Activated T-helper 2 cell treated with anti-CD3 and anti-CD28 coated beads, Interferon-gamma antibody, Interleukin-2, Interleukin-4, amounts not matched to agents 10 μg/mL and 5 μg/mL and 100 μg/mL, durations not matched to agents 14 hours and 24 hours and 36 hours (primary cell): ENCODE results near the gene PUS10. TPM values are rescaled to one million over a fixed set of nuclear protein-coding genes. Genes with fewer than 3 reads are reported as not detected.

ENCODE experiments used
- DNase-seq: peaks from one replicate; pipeline ENCODE4 v3.0.0; 2021; ENCODE audit warnings: low spot score
- H3K27ac Mint-ChIP-seq: one replicate; pipeline ENCODE4 v1.8.0; 2021; ENCODE audit warnings: mixed read lengths
- H3K27me3 Mint-ChIP-seq: one replicate; pipeline ENCODE4 v1.8.0; 2021; ENCODE audit warnings: low read depth, mixed read lengths
- H3K36me3 Mint-ChIP-seq: one replicate; pipeline ENCODE4 v1.8.0; 2021; ENCODE audit warnings: low read depth, mixed read lengths
- H3K4me1 Mint-ChIP-seq: one replicate; pipeline ENCODE4 v1.8.0; 2021; ENCODE audit warnings: low read depth, mixed read lengths
- H3K4me3 Mint-ChIP-seq: one replicate; pipeline ENCODE4 v1.8.0; 2021; ENCODE audit warnings: low read depth, mild to moderate bottlenecking, moderate library complexity, mixed read lengths
- H3K9me3 Mint-ChIP-seq: one replicate; pipeline ENCODE4 v1.8.0; 2021; ENCODE audit warnings: mixed read lengths
- intact Hi-C: fragments of 100-400 bp; cut with micrococcal nuclease; formaldehyde crosslinking; loops from one replicate; pipeline ENCODE4 v1.15.1; 2023
- total RNA-seq: library from RNA; stranded (reverse); gene quantifications from 2 replicates; pipeline ENCODE4 v1.2.3, GENCODE V29; 2022

Gene PUS10
- total RNA-seq, 1 donor from 2014 or later = 7.4 TPM

DNA sequence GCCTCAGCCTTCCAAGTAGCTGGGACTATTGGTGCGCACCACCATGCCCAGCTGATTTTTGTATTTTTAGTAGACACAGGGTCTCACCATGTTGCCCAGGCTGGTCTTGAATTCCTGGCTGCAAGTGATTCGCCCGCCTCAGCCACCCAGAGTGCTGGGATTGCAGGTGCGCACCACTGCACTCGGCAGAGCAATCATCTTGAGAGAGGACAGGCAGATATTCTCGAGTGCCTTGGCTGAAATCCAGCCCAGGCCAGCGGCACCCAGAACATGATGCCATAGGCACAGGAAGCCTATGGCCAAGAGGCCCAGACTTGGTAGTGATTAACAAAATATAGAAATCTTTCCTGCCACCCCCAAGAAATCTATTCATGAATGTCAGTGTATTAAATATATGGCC is 58.6 kb downstream of the PUS10 start:
- Mint-ChIP-seq H3K9me3 (peaks cover 1% of the 10 kb centered on the region), H3K4me3 (no peak overlapping the region), H3K27ac (no peak overlapping the region), H3K36me3 (peaks cover 20% of the 10 kb centered on the region), H3K27me3 (no peaks in the 10 kb centered on the region), H3K4me1 (peaks cover 6% of the 10 kb centered on the region)
- DNase-seq = no peak
- intact Hi-C loops = no loop called here

DNA sequence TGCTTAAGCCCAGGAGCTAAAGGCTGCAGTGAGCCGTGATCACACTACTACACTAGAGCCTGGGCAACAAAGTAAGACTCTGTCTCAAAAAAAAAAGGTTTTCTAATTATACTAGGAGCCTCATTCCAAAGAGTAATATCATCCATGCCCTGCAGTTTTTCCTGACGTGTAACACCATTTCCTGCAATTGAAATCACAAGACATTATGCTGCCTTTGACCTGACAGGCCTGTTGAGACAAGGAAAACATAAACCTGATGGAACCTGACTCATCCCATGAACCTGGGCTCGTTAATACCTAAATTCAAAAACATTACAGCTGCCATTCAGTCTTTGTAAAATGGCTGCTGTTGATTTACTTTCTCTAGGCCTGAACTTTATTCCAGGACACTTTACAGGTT is 59.3 kb downstream of the PUS10 start:
- Mint-ChIP-seq H3K27me3 (no peaks in the 10 kb centered on the region), H3K36me3 (peaks cover 20% of the 10 kb centered on the region), H3K9me3 (no peaks in the 10 kb centered on the region), H3K4me3 (no peak overlapping the region), H3K4me1 (peaks cover 2% of the 10 kb centered on the region), H3K27ac (no peak overlapping the region)
- intact Hi-C loops = no loop called here
- DNase-seq = no peak

DNA sequence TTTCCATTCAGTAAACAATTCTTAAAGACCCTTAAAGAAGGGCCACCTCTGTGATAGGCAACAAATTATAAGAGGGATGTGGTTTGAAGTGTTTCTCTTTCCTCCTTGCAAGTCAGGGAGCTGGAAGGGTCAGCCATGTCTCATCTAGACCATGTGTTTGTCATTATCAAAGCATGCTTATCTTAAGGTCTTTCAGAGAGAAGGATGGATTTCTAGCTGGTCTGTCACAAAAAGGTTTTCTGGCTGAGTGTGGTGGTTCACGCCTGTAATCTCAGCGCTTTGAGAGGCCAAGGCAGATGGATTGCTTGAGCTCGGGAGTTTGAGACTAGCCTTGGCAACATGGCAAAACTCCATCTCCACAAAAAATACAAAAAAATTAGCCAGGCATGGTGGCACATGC is 59.7 kb downstream of the PUS10 start:
- Mint-ChIP-seq H3K27ac (no peak overlapping the region), H3K27me3 (no peaks in the 10 kb centered on the region), H3K4me3 (no peak overlapping the region), H3K36me3 (peaks cover 22% of the 10 kb centered on the region), H3K9me3 (no peaks in the 10 kb centered on the region), H3K4me1 (peaks cover 2% of the 10 kb centered on the region)
- intact Hi-C loops = no loop called here
- no peak for DNase-seq

DNA sequence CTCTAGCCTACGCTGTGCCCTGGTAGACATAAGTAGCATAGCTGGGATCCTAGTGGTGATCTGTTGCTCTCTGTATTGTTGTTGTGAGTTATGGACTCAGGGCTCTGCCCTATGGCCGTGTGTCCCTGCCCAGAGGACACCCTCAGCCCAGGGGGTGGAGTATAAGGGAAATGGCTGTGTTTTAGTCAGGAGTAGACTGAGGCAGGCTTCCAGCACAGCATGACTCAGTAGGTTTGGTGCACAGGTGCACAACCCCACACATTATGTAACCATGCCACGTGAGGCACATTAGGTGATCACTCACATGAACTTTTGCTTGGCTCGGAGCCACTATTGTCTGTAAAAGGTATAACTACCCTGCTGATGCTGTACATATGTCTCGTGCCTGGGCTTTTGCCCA is 60.4 kb downstream of the PUS10 start:
- no peaks in the 10 kb centered on the region for H3K27me3 Mint-ChIP-seq
- no peaks in the 10 kb centered on the region for H3K4me1 Mint-ChIP-seq
- H3K9me3 Mint-ChIP-seq = no peaks in the 10 kb centered on the region
- H3K4me3 Mint-ChIP-seq = no peak overlapping the region
- peaks cover 22% of the 10 kb centered on the region for H3K36me3 Mint-ChIP-seq
- no peak for DNase-seq
- intact Hi-C loops = no loop called here
- H3K27ac Mint-ChIP-seq = no peak overlapping the region

DNA sequence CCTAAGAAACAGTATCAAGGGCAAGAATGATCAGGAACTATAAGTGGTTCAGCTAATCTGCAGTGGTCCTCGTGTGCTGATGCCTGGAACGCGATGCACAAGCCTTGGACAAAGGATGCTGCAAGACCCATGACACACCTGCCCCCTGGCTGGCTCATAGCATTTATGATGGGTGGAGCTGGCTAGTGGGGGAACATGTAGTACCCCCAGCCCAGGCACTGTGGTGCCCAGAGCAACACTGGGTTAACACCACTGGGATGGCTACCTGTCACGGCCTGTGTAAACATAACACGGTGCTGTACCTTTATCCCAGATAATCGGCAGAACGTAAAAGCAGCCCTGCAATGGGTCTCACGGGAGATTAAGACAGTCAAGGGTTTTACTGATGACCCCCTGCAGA is 60.8 kb downstream of the PUS10 start:
- no peaks in the 10 kb centered on the region for H3K4me1 Mint-ChIP-seq
- no peak overlapping the region for H3K27ac Mint-ChIP-seq
- H3K27me3 Mint-ChIP-seq = no peaks in the 10 kb centered on the region
- H3K4me3 Mint-ChIP-seq = no peak overlapping the region
- H3K36me3 Mint-ChIP-seq = peaks cover 21% of the 10 kb centered on the region
- intact Hi-C loops = no loop called here
- no peaks in the 10 kb centered on the region for H3K9me3 Mint-ChIP-seq
- DNase-seq = no peak

DNA sequence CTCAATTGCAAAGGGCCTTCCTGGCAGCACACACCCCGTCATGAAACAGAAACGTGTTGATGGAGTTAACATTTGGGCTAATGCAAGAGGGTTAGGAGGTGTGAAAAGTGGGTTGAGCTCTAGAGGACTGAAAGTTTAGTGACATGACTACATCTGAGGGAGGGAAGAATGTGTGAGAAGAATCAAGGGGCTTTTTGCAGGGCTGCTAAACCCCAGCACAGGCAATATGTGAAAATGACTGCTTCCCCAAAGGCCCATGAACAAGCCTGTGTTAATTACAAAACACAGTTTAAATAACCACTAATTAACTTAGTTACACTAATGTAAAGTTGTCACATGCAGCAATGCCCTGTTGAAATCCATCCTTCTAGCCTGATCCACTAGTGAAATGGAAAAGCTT is 63.9 kb downstream of the PUS10 start:
- Mint-ChIP-seq H3K4me3 (no peak overlapping the region), H3K27me3 (no peaks in the 10 kb centered on the region), H3K9me3 (no peaks in the 10 kb centered on the region), H3K4me1 (peaks cover 4% of the 10 kb centered on the region), H3K27ac (no peak overlapping the region), H3K36me3 (peaks cover 31% of the 10 kb centered on the region)
- intact Hi-C loops = no loop called here
- DNase-seq = no peak

DNA sequence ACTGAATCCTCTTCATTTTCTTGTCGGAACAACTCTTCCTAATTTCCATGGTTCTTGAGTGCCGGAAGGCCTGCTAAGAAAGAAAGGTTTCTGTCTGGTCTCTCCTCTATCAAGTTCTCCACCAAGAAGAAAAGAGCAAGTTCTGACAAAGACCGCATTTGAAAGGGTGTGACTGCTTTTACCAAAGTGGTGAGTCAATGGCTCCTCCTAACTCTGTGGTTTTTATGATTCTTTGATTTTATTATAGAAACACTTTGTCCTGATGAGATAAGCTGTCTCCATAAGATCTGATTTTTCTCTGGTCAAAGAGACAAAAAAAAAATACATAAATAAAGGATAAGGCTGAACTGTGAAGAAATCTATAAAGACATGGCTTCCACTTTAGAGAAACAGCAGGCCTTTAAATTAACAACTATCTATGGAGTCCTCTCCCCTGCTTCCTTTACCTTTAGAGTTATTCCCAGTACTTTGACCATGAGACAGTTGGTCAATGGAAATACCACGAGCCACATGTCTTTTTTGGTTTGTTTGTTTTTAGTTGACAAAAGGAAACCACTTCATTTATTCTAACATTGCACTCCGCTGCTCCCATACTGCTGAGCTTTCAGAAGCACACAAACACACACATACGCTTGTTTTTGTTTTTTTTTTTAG is 69.0 kb downstream of the PUS10 start:
- no peak overlapping the region for H3K4me3 Mint-ChIP-seq
- DNase-seq = no peak
- H3K36me3 Mint-ChIP-seq = peaks cover 52% of the 10 kb centered on the region
- intact Hi-C loops = no loop called here
- peaks cover 9% of the 10 kb centered on the region for H3K4me1 Mint-ChIP-seq
- no peaks in the 10 kb centered on the region for H3K27me3 Mint-ChIP-seq
- H3K27ac Mint-ChIP-seq = no peak overlapping the region
- H3K9me3 Mint-ChIP-seq = no peaks in the 10 kb centered on the region

DNA sequence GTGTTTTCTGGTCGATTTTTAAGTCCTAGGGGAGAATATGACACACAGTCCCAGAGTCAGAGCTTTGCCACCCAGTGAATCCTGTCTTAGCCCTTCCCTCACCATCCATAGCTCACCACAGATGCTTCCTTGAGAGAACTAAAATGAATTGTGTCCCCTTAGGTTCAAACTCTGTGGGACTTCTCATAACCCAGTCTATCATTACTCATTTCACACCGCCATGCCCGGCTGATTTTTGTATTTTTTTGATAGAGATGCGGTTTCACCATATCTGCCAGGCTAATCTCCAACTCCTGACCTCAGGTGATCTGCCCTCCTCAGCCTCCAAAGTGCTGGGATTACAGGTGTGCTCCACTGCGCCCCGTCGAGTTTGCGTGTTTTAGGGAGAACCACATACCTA is 69.9 kb downstream of the PUS10 start:
- no peak overlapping the region for H3K27ac Mint-ChIP-seq
- peaks cover 50% of the 10 kb centered on the region for H3K36me3 Mint-ChIP-seq
- DNase-seq = no peak
- peaks cover 9% of the 10 kb centered on the region for H3K4me1 Mint-ChIP-seq
- no peaks in the 10 kb centered on the region for H3K9me3 Mint-ChIP-seq
- H3K27me3 Mint-ChIP-seq = no peaks in the 10 kb centered on the region
- intact Hi-C loops = no loop called here
- no peak overlapping the region for H3K4me3 Mint-ChIP-seq

DNA sequence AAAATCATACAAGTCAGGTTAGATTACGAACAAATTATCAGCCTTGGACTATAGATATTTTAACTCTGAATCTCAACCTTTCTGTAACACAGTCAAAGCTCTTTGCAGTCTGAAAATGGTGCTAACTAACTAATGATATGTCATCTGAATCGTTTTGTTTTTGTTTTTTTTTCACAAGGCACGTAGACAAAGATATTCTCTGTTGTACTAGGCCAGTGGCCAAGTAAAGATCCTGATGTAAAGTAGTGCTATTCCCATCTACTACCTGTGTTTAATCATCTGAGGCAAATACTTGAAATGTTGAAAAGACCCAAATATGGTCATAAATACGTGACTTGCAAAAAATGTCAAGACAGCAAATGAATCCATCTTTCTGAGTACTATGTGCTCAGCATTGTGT is 71.0 kb downstream of the PUS10 start:
- H3K4me1 Mint-ChIP-seq = peaks cover 9% of the 10 kb centered on the region

DNA sequence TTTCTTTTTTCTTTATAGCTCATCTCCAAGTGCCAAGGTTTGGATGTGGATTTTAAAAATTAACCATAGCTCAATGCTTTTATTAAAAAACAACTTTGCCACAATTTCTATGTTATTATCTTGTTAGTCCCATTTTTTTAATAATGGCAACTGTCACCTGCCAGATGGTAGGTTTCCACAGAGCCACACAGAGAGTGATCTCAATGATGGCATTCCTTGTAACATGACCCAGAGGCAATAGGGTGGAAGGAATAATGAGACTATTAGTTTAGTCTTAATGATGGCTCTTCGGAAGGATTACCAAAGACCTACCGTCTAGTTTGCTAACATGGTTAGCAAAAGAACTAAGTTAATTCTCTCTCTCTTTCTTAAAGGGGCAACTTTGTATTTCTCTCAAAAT is 72.7 kb downstream of the PUS10 start:
- Mint-ChIP-seq H3K9me3 (no peaks in the 10 kb centered on the region), H3K27me3 (no peaks in the 10 kb centered on the region), H3K4me3 (no peak overlapping the region), H3K36me3 (peaks cover 50% of the 10 kb centered on the region), H3K4me1 (peaks cover 9% of the 10 kb centered on the region), H3K27ac (no peak overlapping the region)
- intact Hi-C loops = no loop called here
- DNase-seq = no peak

More for the DNA sequence above, 71.0 kb downstream of the PUS10 start:
- no peak for DNase-seq
- Mint-ChIP-seq H3K36me3 (peaks cover 47% of the 10 kb centered on the region), H3K27ac (no peak overlapping the region), H3K4me3 (no peak overlapping the region), H3K9me3 (no peaks in the 10 kb centered on the region), H3K27me3 (no peaks in the 10 kb centered on the region)
- intact Hi-C loops = no loop called here

DNA sequence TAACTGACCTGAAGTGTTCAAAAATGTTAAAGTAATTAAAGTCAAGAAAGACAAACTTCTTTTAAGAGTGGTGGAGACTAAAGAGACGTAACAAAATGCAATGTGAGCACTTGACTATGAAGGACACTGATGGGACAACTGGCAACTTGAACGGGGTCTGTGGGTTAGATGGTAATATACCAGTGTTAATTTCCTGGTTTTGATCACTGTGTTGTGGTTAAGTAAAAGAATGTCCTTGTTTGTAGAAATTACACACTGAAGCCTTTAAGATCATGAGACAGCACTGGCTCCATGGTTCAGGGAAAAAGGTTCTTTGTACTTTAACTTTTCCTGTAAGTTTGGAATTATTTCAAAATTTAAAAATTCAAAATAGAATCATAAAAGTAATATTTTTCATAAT is 78.4 kb downstream of the PUS10 start:
- no peak for DNase-seq
- Mint-ChIP-seq H3K36me3 (peaks cover 71% of the 10 kb centered on the region), H3K9me3 (no peaks in the 10 kb centered on the region), H3K27ac (no peak overlapping the region), H3K27me3 (no peaks in the 10 kb centered on the region), H3K4me1 (peaks cover 13% of the 10 kb centered on the region), H3K4me3 (no peak overlapping the region)
- intact Hi-C loops = no loop called here

DNA sequence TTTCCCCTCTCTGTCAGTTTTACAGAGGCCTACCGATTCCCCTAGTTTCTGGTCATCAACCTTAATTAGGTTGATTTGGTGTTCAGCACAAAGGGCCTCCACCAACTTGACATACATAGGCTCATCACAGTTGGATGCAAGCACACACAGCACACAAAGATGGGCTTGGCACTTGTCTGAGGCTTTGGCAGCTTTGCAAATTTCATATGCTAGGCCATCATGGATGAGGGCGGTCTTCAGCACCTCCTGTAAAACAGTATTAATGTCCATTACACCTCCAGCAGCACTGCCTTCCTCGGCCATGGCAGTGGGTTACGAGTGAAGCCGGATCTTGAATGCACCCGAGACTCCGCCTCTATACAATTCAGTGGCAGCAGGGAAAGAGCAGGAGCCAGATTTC is 79.8 kb downstream of the PUS10 start:
- Mint-ChIP-seq H3K4me3 (no peak overlapping the region), H3K27me3 (no peaks in the 10 kb centered on the region), H3K27ac (no peak overlapping the region), H3K36me3 (peaks cover 72% of the 10 kb centered on the region), H3K4me1 (peaks cover 14% of the 10 kb centered on the region), H3K9me3 (no peaks in the 10 kb centered on the region)
- DNase-seq = no peak
- intact Hi-C loops = no loop called here

DNA sequence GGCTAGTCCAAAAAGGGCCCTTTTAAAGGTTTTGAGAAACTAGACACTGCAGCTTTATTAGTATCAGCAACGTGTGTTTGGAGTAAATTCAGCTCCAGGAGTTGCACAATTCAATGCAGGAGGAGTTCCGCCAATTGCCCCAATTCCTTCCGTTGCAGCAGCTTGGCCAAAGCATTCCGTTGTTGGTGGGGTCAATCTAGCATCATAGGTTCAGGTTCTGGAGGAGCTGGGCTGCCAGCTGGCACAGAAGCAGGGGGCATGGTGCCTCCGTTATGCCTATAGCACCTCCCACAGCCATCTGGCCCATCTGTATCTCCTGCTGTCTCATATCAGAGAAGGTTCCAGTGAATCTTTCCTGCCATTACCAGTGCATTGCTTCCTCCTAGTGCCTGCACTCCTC is 81.3 kb downstream of the PUS10 start:
- Mint-ChIP-seq H3K4me1 (peaks cover 21% of the 10 kb centered on the region), H3K4me3 (no peak overlapping the region), H3K27me3 (no peaks in the 10 kb centered on the region), H3K9me3 (no peaks in the 10 kb centered on the region), H3K36me3 (peaks cover 79% of the 10 kb centered on the region), H3K27ac (no peak overlapping the region)
- DNase-seq = no peak
- intact Hi-C loops = no loop called here

DNA sequence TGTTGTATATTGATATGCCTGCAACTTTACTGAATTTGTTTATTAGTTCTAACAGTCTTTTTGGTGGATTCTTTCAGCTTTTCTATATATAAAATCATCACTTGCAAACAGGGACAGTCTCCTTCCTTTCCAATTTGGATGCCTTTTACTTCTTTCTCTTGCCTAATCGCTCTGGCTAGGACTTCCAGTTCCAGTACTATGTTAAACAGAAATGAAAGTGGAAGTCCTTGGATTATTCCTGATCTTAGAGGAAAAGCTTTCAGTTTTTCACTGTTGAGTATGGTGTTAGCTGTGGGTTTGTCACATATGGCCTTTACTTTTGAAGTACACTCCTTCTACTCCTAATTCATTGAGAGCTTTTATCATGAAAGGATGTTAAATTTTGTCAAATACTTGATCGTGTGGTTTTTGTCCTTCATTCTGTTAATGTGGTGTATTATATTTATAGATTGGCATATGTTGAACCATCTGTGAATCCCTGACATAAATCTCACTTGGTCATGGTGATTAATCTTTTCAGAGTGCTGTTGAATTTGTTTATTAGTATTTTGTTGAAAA is 83.8 kb downstream of the PUS10 start:
- H3K4me1 Mint-ChIP-seq = peaks cover 17% of the 10 kb centered on the region
- no peaks in the 10 kb centered on the region for H3K27me3 Mint-ChIP-seq
- H3K4me3 Mint-ChIP-seq = no peak overlapping the region
- H3K27ac Mint-ChIP-seq = no peak overlapping the region
- intact Hi-C loops = no loop called here
- no peaks in the 10 kb centered on the region for H3K9me3 Mint-ChIP-seq
- peaks cover 80% of the 10 kb centered on the region for H3K36me3 Mint-ChIP-seq
- DNase-seq = no peak
